GM12873 (cell line): ENCODE measurements around the gene FGF14.

Experiments used
- CTCF ChIP-seq: IDR thresholded peaks from 2 replicates; pipeline ENCODE4 v1.5.1; 2012; ENCODE audit warnings: low read depth, mild to moderate bottlenecking, moderate library complexity, low read length, control low read depth; ENCODE audit not compliant: insufficient read depth; ENCODE audit errors: missing control alignments

Gene FGF14

GRCh38 chr13:101986316-101986715, 415.5 kb downstream of the FGF14 start:
- no peak for TF ChIP-seq CTCF

GRCh38 chr13:101985321-101985720, 416.5 kb downstream of the FGF14 start:
- TF ChIP-seq CTCF, result no peak

- TF ChIP-seq CTCF, result no peak
These were observed 418.9 kb downstream of the FGF14 start for GRCh38 chr13:101982903-101983302.

- no peak for TF ChIP-seq CTCF
These were observed 422.0 kb downstream of the FGF14 start for GRCh38 chr13:101979825-101980224.

GRCh38 chr13:101978552-101979315, 423.1 kb downstream of the FGF14 start:
- TF ChIP-seq CTCF, result no peak

- TF ChIP-seq CTCF, result no peak
These were observed 424.4 kb downstream of the FGF14 start for GRCh38 chr13:101977475-101977874.

- TF ChIP-seq CTCF, result no peak
These were observed 429.7 kb downstream of the FGF14 start for GRCh38 chr13:101972191-101972590.
